Transverse colon (tissue), 4 donors: ENCODE data around the gene BCOR. TPM values are rescaled to one million over a fixed set of nuclear protein-coding genes. Genes with fewer than 3 reads are reported as not detected.

Source experiments
- DNase-seq: peaks from one replicate; pipeline ENCODE4 v3.0.0-alpha.2; 2019
- H3K27ac ChIP-seq, 4 donors: fragments of 200-600 bp; sonication (generic); 2 replicates each; pipeline ENCODE4 v1.5.1; 2016 to 2018; ENCODE audit warnings: inconsistent platforms in 4 of 4
- H3K27me3 ChIP-seq: fragments of 200-600 bp; sonication (generic); 2 replicates; pipeline ENCODE4 v1.5.1; 2017; ENCODE audit warnings: inconsistent platforms
- H3K36me3 ChIP-seq, 4 donors: fragments of 200-600 bp; sonication (generic); 2 replicates each; pipeline ENCODE4 v1.5.1; 2017 to 2019; ENCODE audit warnings: inconsistent platforms in 4 of 4
- H3K4me1 ChIP-seq, 4 donors: fragments of 200-600 bp; sonication (generic); 2 replicates each; pipeline ENCODE4 v1.5.1; 2017 to 2020; ENCODE audit warnings: inconsistent platforms in 4 of 4
- H3K4me3 ChIP-seq, 4 donors: fragments of 200-600 bp; sonication (generic); 1 replicate in 1 of 4; 2 replicates in 3 of 4; pipeline versions ENCODE4 v1.5.1 to v1.6.1; 2017 to 2019; ENCODE audit warnings: inconsistent platforms in 4 of 4
- H3K9me3 ChIP-seq, 2 donors: fragments of 200-600 bp; sonication (generic); 2 replicates each; pipeline ENCODE4 v1.5.1; 2017 to 2019; ENCODE audit warnings: inconsistent platforms in 2 of 2
- CTCF ChIP-seq, 5 experiments: fragments of 200-600 bp in 3 of 5; fragments of 450-650 bp in 2 of 5; sonication (generic) in 3 of 5; IDR thresholded peaks; 1 replicate in 2 of 5; 2 replicates in 3 of 5; pipeline ENCODE4 v1.5.1; 2016 to 2017; ENCODE audit warnings: antibody characterized with exemption in 5 of 5, inconsistent platforms in 3 of 5, mild to moderate bottlenecking in 2 of 5, moderate library complexity in 1 of 5
- EP300 ChIP-seq: sonication (generic); formaldehyde crosslinking; IDR thresholded peaks from one replicate; pipeline ENCODE4 v1.6.1; 2017; ENCODE audit warnings: antibody characterized with exemption, low read depth
- POLR2A ChIP-seq: fragments of 450-650 bp; IDR thresholded peaks from one replicate; pipeline ENCODE4 v1.6.1; 2016; ENCODE audit warnings: antibody characterized with exemption, mild to moderate bottlenecking, moderate library complexity
- POLR2AphosphoS5 ChIP-seq, 3 donors: sonication (generic); formaldehyde crosslinking; IDR thresholded peaks; one replicate each; pipeline ENCODE4 v1.6.1; 2016; ENCODE audit warnings: antibody characterized with exemption in 3 of 3
- WGBS, 2 donors: methylation state at CpG; one replicate each; pipeline ENCODE4 v1.1.5; 2018; ENCODE audit warnings: low coverage in 1 of 2; 5-methylcytosine and 5-hydroxymethylcytosine counted together
- in situ Hi-C, 4 donors: fragments of 200-750 bp; cut with MboI; loops; one replicate each; pipeline versions ENCODE4 v1.15.0 to v1.15.1; 2017; ENCODE audit warnings: low sequenced_read_pairs in 3 of 4, low pct_ligation_motif_present in 1 of 4, low pct_unique_long_range_greater_than_20kb in 1 of 4
- intact Hi-C: fragments of 100-400 bp; cut with DNase I; formaldehyde crosslinking; loops from one replicate; pipeline ENCODE4 v1.15.1; 2023; ENCODE audit warnings: low total_unique reads
- total RNA-seq, 4 donors: library from RNA; depleted of rRNA; stranded (reverse); fragments of >200 nt; gene quantifications; one replicate each; pipeline ENCODE4 v1.1.0, GENCODE V29; 2016

Gene BCOR
- total RNA-seq, 4 donors from 2014 or later: 17.9 to 27.8 (median 20.4) TPM

- Histone ChIP-seq H3K27ac (peak overlapping the region in 3 of 4 donors; percentile 31 to 38 (median 34)), H3K9me3 (no peaks in the 10 kb centered on the region), H3K36me3 (no peaks in the 10 kb centered on the region), H3K27me3 (no peaks in the 10 kb centered on the region), H3K4me3 (no peak overlapping the region), H3K4me1 (no peaks in the 10 kb centered on the region)
- intact Hi-C loops: no loop called here
- DNase-seq: no peak
- no peak for TF ChIP-seq POLR2AphosphoS5 (IDR thresholded peaks at IDR 0.05)
- 86% methylated on average over 10 of the region's 10 CpGs; no CpG with 5 or more reads in 1 of the 2 donors for WGBS, 2 donors
- in situ Hi-C loops: no loop called here
Observed at GRCh38 chrX:40131654-40132337, 34.0 kb upstream of the BCOR start.

GRCh38 chrX:40130207-40130606, 32.4 kb upstream of the BCOR start:
- TF ChIP-seq CTCF (IDR thresholded peaks at IDR 0.05): no peak
- no peak for TF ChIP-seq POLR2AphosphoS5 (IDR thresholded peaks at IDR 0.05)
- no peak for TF ChIP-seq POLR2A
- no peak for TF ChIP-seq EP300
- no peaks in the 10 kb centered on the region for H3K9me3 ChIP-seq
- no peaks in the 10 kb centered on the region for H3K36me3 ChIP-seq
- H3K4me1 ChIP-seq: no peaks in the 10 kb centered on the region
- in situ Hi-C loops: no loop called here
- WGBS, 2 donors: 79% methylated on average over 6 of the region's 6 CpGs; no CpG with 5 or more reads in 1 of the 2 donors
- intact Hi-C loops: no loop called here
- no peaks in the 10 kb centered on the region for H3K27me3 ChIP-seq
- DNase-seq: no peak
- no peak overlapping the region for H3K27ac ChIP-seq
- H3K4me3 ChIP-seq: no peak overlapping the region

GRCh38 chrX:40127052-40127451, 29.3 kb upstream of the BCOR start:
- H3K27ac ChIP-seq: no peak overlapping the region
- 52% methylated on average over 2 of the region's 2 CpGs; no CpG with 5 or more reads in 1 of the 2 donors for WGBS, 2 donors
- H3K4me1 ChIP-seq: no peaks in the 10 kb centered on the region
- no peak for DNase-seq
- intact Hi-C loops (no loop called here), in situ Hi-C loops (no loop called here)
- H3K36me3 ChIP-seq: no peaks in the 10 kb centered on the region
- no peaks in the 10 kb centered on the region for H3K9me3 ChIP-seq
- no peaks in the 10 kb centered on the region for H3K27me3 ChIP-seq
- no peak overlapping the region for H3K4me3 ChIP-seq
- no peak for TF ChIP-seq CTCF (IDR thresholded peaks at IDR 0.05)
- no peak for TF ChIP-seq EP300
- no peak for TF ChIP-seq POLR2AphosphoS5 (IDR thresholded peaks at IDR 0.05)
- no peak for TF ChIP-seq POLR2A

- Histone ChIP-seq H3K4me3 (no peak overlapping the region), H3K36me3 (no peaks in the 10 kb centered on the region), H3K9me3 (no peaks in the 10 kb centered on the region), H3K4me1 (no peaks in the 10 kb centered on the region), H3K27me3 (no peaks in the 10 kb centered on the region), H3K27ac (no peak overlapping the region)
- no peak for TF ChIP-seq POLR2A
- intact Hi-C loops (no loop called here), in situ Hi-C loops (no loop called here)
- no peak for DNase-seq
- 93% methylated on average over 10 of the region's 10 CpGs; no CpG with 5 or more reads in 1 of the 2 donors for WGBS, 2 donors
Observed at GRCh38 chrX:40122487-40122886, 24.7 kb upstream of the BCOR start.

GRCh38 chrX:40121618-40122017, 23.9 kb upstream of the BCOR start:
- no peak overlapping the region for H3K27ac ChIP-seq
- in situ Hi-C loops: no loop called here
- TF ChIP-seq CTCF (IDR thresholded peaks at IDR 0.05) (no peak), POLR2A (no peak), EP300 (no peak), POLR2AphosphoS5 (IDR thresholded peaks at IDR 0.05) (no peak)
- intact Hi-C loops: no loop called here
- H3K36me3 ChIP-seq: no peaks in the 10 kb centered on the region
- no peak overlapping the region for H3K4me3 ChIP-seq
- no peaks in the 10 kb centered on the region for H3K9me3 ChIP-seq
- no peaks in the 10 kb centered on the region for H3K4me1 ChIP-seq
- 82% methylated on average over 5 of the region's 5 CpGs; no CpG with 5 or more reads in 1 of the 2 donors for WGBS, 2 donors
- no peaks in the 10 kb centered on the region for H3K27me3 ChIP-seq
- no peak for DNase-seq
